GM15510 (cell line): ENCODE results near the gene DENND11.

Experiments used
- POLR2A ChIP-seq: IDR thresholded peaks from 3 replicates; pipeline ENCODE4 v1.6.1; 2011; ENCODE audit warnings: borderline replicate concordance; ENCODE audit not compliant: insufficient read length; ENCODE audit errors: extremely low read depth

DENND11 gene

GRCh38 chr7:141699860-141700259 is 2.1 kb downstream of the DENND11 start:
- TF ChIP-seq POLR2A: no peak

GRCh38 chr7:141698247-141699015 is 3.5 kb downstream of the DENND11 start:
- TF ChIP-seq POLR2A: no peak

- TF ChIP-seq POLR2A: no peak
Measured at GRCh38 chr7:141697211-141697871, 4.6 kb downstream of the DENND11 start.

- TF ChIP-seq POLR2A: no peak
Measured at GRCh38 chr7:141696348-141696747, 5.6 kb downstream of the DENND11 start.

- no peak for TF ChIP-seq POLR2A
Measured at GRCh38 chr7:141695803-141696289, 6.1 kb downstream of the DENND11 start.

- no peak for TF ChIP-seq POLR2A
Measured at GRCh38 chr7:141693082-141693481, 8.9 kb downstream of the DENND11 start.

GRCh38 chr7:141691961-141692360 is 10.0 kb downstream of the DENND11 start:
- no peak for TF ChIP-seq POLR2A

- TF ChIP-seq POLR2A: no peak
Measured at GRCh38 chr7:141691540-141691939, 10.4 kb downstream of the DENND11 start.

- no peak for TF ChIP-seq POLR2A
Measured at GRCh38 chr7:141688043-141688442, 13.9 kb downstream of the DENND11 start.

- TF ChIP-seq POLR2A: no peak
Measured at GRCh38 chr7:141686670-141687069, 15.3 kb downstream of the DENND11 start.

- no peak for TF ChIP-seq POLR2A
Measured at GRCh38 chr7:141686074-141686473, 15.9 kb downstream of the DENND11 start.

- TF ChIP-seq POLR2A: no peak
Measured at GRCh38 chr7:141685285-141686023, 16.5 kb downstream of the DENND11 start.

GRCh38 chr7:141679014-141679413 is 23.0 kb downstream of the DENND11 start:
- TF ChIP-seq POLR2A: no peak

- TF ChIP-seq POLR2A: no peak
Measured at GRCh38 chr7:141676618-141677017, 25.3 kb downstream of the DENND11 start.
